ENCODE results near the gene SMYD3. TPM values are rescaled to one million over a fixed set of nuclear protein-coding genes. Genes with fewer than 3 reads are reported as not detected.

SMYD3 gene
- total RNA-seq, 2 experiments from 2014 or later, result 18.1 to 26.8 TPM

- Mint-ChIP-seq H3K4me3 (no peak overlapping the region), H3K9me3 (ENCODE audit: low read depth) (no peaks in the 10 kb centered on the region), H3K4me1 (no peaks in the 10 kb centered on the region), H3K27me3 (no peaks in the 10 kb centered on the region), H3K27ac (no peak overlapping the region), H3K36me3 (no peaks in the 10 kb centered on the region)
- no peak for ATAC-seq
- CTCF ChIA-PET, result no interaction called here
- no peak for DNase-seq
Measured at GRCh38 chr1:245800901-245801605, 706.0 kb downstream of the SMYD3 start.

DNA sequence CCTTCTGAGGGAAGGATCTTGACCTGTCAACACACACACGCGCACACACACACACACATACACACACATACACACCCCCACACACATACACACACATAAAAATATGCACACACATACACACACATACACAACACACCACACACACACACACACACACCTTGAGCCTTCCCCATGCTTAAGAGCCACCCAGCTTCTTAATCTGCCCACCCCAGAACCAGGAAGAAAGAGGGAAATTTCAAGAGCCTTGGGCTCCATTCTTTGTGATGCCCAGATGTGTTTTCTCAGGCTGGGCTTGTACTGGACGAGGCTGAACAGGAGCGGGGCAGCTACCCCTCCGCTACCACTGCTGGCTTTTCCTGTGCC lies 708.7 kb downstream of the SMYD3 start:
- Mint-ChIP-seq H3K4me1 (no peaks in the 10 kb centered on the region), H3K36me3 (no peaks in the 10 kb centered on the region), H3K27me3 (no peaks in the 10 kb centered on the region), H3K4me3 (no peak overlapping the region), H3K27ac (no peak overlapping the region), H3K9me3 (ENCODE audit: low read depth) (no peaks in the 10 kb centered on the region)
- CTCF ChIA-PET, result interaction anchor here (1.0 kb wide), 1 partner anchor 649 kb away, joined by 3 read pairs; no protein-coding TSS in a partner anchor
- DNase-seq (no peak), ATAC-seq (no peak)

- no peak overlapping the region for H3K4me3 Mint-ChIP-seq
- no peaks in the 10 kb centered on the region for H3K36me3 Mint-ChIP-seq
- no peak overlapping the region for H3K27ac Mint-ChIP-seq
- no peaks in the 10 kb centered on the region for H3K4me1 Mint-ChIP-seq
- DNase-seq (no peak), ATAC-seq (no peak)
- CTCF ChIA-PET, result interaction anchor here (0.6 to 1.0 kb wide), 3 partner anchors 18 to 649 kb away, joined by 3 read pairs; no protein-coding TSS in a partner anchor
- H3K27me3 Mint-ChIP-seq, result no peaks in the 10 kb centered on the region
- no peaks in the 10 kb centered on the region for H3K9me3 Mint-ChIP-seq (ENCODE audit: low read depth)
Measured at GRCh38 chr1:245797592-245798348, 709.3 kb downstream of the SMYD3 start.

DNA sequence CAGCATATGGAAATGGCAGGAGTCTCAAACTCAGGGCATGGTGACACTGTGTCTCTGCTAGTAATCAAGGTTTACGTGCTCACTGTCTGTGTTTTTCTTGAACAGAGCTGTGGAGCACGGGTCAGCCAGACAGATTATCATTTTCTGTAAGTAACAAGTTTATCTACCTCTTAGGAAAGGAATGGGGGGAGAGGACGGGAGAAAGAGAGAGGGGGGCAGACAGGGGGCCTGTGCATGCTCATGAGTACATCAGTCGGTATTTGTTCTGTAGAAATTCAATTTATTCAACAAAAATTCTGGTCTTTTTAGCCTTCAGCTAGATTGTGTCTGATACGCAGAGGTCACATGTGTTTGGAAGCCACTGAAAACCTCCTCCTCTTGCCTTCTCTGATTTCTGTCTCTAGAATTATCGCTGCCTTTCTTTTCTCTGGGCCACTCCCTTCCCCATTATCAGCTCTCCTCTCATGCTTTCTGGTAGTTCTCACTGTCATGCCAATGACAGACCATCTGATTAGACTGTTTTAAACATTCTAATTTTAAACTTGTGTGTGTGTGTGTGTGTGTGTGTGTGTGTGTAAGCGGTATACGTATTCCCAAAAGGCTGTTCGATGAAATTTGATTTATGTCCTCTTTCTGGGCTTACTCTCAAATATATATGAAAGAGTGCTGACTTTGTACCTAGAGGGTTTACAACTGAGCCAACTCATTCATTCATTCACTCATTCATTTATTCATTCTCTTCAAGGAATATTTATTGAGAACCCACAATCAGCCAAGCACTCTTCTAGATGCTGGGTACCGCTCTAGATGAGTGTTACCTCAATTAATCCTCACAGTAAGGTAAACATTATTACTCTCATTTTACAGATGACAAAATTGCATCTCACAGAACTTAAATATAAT lies 715.4 kb downstream of the SMYD3 start:
- H3K27ac Mint-ChIP-seq, result no peak overlapping the region
- CTCF ChIA-PET, result interaction anchor here (1.1 kb wide), 1 partner anchor 8 kb away, joined by 3 read pairs; no protein-coding TSS in a partner anchor
- no peaks in the 10 kb centered on the region for H3K9me3 Mint-ChIP-seq (ENCODE audit: low read depth)
- DNase-seq, result no peak
- H3K27me3 Mint-ChIP-seq, result no peaks in the 10 kb centered on the region
- ATAC-seq, result no peak
- no peaks in the 10 kb centered on the region for H3K36me3 Mint-ChIP-seq
- no peak overlapping the region for H3K4me3 Mint-ChIP-seq
- no peaks in the 10 kb centered on the region for H3K4me1 Mint-ChIP-seq

DNA sequence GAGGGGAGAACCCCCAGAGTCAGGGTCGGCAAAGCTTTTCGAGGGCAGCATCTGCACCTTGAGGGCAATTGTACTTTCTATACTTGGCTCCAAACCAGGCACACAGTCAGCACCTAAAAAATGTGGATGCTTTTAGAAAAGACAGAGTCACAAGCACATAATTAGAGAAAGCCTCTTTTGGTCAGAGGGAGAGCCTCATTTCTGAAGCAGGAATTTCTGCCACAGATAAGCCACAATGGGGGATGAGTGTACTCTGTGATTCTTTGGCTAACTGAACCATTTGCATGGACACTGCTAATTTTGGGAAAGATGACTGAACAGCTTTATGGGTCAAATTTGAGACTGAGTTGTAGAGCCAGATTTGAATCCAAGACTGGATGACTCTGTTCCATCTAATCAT lies 716.6 kb downstream of the SMYD3 start:
- no peaks in the 10 kb centered on the region for H3K4me1 Mint-ChIP-seq
- no peak for DNase-seq
- CTCF ChIA-PET, result interaction anchor here (1.1 kb wide), 1 partner anchor 10 kb away, joined by 3 read pairs; no protein-coding TSS in a partner anchor
- no peak overlapping the region for H3K4me3 Mint-ChIP-seq
- no peaks in the 10 kb centered on the region for H3K36me3 Mint-ChIP-seq
- ATAC-seq, result no peak
- no peaks in the 10 kb centered on the region for H3K9me3 Mint-ChIP-seq (ENCODE audit: low read depth)
- no peak overlapping the region for H3K27ac Mint-ChIP-seq
- H3K27me3 Mint-ChIP-seq, result no peaks in the 10 kb centered on the region

- H3K27ac Mint-ChIP-seq, result no peak overlapping the region
- H3K27me3 Mint-ChIP-seq, result no peaks in the 10 kb centered on the region
- H3K36me3 Mint-ChIP-seq, result no peaks in the 10 kb centered on the region
- CTCF ChIA-PET, result no interaction called here
- no peaks in the 10 kb centered on the region for H3K9me3 Mint-ChIP-seq (ENCODE audit: low read depth)
- H3K4me3 Mint-ChIP-seq, result no peak overlapping the region
- no peak for ATAC-seq
- DNase-seq, result no peak
- no peaks in the 10 kb centered on the region for H3K4me1 Mint-ChIP-seq
Measured at GRCh38 chr1:245788886-245789285, 718.2 kb downstream of the SMYD3 start.

DNA sequence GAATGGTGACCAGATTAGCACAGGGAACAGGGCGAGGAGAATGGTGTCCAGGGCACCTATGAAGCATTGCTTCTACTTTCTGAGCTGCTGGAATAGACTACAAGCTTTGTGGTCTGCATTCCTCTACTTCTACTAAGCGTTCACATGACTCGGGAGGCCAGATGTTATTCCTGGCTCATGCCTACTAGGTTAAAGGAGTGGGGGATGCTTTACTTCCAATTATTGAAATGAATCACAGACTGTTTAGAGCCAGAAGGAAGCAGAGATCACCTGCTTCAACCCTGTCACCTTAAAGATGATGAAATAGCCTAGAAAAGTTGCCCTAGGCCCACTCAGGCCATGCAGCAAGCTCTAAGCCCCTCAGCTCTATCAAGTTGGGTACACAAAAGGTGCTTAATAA lies 718.8 kb downstream of the SMYD3 start:
- no peaks in the 10 kb centered on the region for H3K27me3 Mint-ChIP-seq
- no peak for DNase-seq
- no peak overlapping the region for H3K27ac Mint-ChIP-seq
- H3K36me3 Mint-ChIP-seq, result no peaks in the 10 kb centered on the region
- H3K9me3 Mint-ChIP-seq (ENCODE audit: low read depth), result no peaks in the 10 kb centered on the region
- ATAC-seq, result no peak
- CTCF ChIA-PET, result no interaction called here
- no peaks in the 10 kb centered on the region for H3K4me1 Mint-ChIP-seq
- no peak overlapping the region for H3K4me3 Mint-ChIP-seq

GRCh38 chr1:245786948-245787347 lies 720.1 kb downstream of the SMYD3 start:
- no peak overlapping the region for H3K4me3 Mint-ChIP-seq

GRCh38 chr1:245779797-245780755 lies 727.0 kb downstream of the SMYD3 start:
- H3K9me3 Mint-ChIP-seq (ENCODE audit: low read depth), result peaks cover 10% of the 10 kb centered on the region
- CTCF ChIA-PET, result interaction anchor here (0.6 kb wide), 1 partner anchor 17 kb away, joined by 3 read pairs; no protein-coding TSS in a partner anchor
- H3K4me3 Mint-ChIP-seq, result no peak overlapping the region
- H3K27me3 Mint-ChIP-seq, result no peaks in the 10 kb centered on the region
- DNase-seq, result no peak
- no peak for ATAC-seq
- H3K27ac Mint-ChIP-seq, result no peak overlapping the region
- H3K36me3 Mint-ChIP-seq, result no peaks in the 10 kb centered on the region
- H3K4me1 Mint-ChIP-seq, result no peaks in the 10 kb centered on the region

More at GRCh38 chr1:245786948-245787347, 720.1 kb downstream of the SMYD3 start:
- DNase-seq (no peak), ATAC-seq (no peak)
- H3K4me1 Mint-ChIP-seq, result no peaks in the 10 kb centered on the region
- H3K9me3 Mint-ChIP-seq (ENCODE audit: low read depth), result no peaks in the 10 kb centered on the region
- no peaks in the 10 kb centered on the region for H3K27me3 Mint-ChIP-seq
- CTCF ChIA-PET, result no interaction called here
- H3K36me3 Mint-ChIP-seq, result no peaks in the 10 kb centered on the region
- no peak overlapping the region for H3K27ac Mint-ChIP-seq

GRCh38 chr1:245777752-245778151 lies 729.3 kb downstream of the SMYD3 start:
- DNase-seq (no peak), ATAC-seq (no peak)
- Mint-ChIP-seq H3K36me3 (no peaks in the 10 kb centered on the region), H3K4me1 (no peaks in the 10 kb centered on the region), H3K9me3 (ENCODE audit: low read depth) (peaks cover 10% of the 10 kb centered on the region), H3K4me3 (no peak overlapping the region), H3K27me3 (no peaks in the 10 kb centered on the region), H3K27ac (no peak overlapping the region)
- CTCF ChIA-PET, result no interaction called here

DNA sequence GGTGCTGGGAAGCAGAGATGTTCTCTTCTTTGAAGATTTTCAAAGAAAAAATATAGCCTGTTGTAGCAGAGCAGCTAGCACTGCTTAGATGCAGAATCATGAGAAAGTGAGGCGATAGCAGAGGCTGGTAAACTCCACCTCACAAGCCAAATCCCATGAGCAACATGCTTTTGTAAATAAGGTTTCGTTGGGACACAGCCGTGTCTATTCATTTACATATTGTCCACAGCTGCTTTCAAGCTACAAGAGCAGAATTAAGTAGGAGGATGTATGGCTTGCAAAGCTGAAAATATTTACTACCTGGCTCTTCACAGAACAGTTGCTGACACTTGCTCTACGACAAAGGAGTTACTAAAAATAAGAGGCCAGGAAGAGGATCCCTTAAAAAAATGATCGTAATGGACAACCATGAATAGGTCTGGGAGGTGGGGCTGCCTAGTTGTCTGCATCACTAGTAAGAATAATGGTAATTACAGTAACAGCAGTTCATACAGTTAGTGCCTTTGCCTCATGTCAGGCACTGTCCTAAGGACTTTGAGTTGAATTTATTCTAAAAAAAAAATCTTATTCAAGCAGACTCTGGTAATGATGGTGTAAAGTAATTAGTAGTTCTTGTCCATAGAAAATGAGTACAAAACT lies 730.3 kb downstream of the SMYD3 start:
- Mint-ChIP-seq H3K9me3 (ENCODE audit: low read depth) (peaks cover 10% of the 10 kb centered on the region), H3K27ac (no peak overlapping the region), H3K4me3 (no peak overlapping the region), H3K27me3 (no peaks in the 10 kb centered on the region), H3K4me1 (no peaks in the 10 kb centered on the region), H3K36me3 (no peaks in the 10 kb centered on the region)
- ATAC-seq (no peak), DNase-seq (no peak)
- CTCF ChIA-PET, result no interaction called here

DNA sequence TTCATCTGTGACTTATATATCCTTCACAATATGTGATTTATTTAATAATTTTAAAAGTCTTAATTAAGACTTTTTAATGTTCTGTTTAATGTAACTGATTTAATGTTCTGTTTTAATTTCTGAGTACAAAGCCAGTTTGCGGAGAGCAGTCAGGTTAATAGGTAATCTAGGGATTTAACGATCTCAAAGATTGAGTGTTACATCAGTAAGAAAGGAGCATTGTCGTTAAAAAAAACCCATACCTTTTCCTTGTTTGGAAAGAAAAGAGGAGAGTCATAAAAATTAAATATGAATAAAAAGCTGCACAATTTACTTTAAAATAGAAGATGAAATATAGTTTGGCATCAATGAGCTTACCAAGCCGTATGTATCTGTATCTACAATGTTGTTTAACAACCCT lies 730.9 kb downstream of the SMYD3 start:
- ATAC-seq, result no peak
- Mint-ChIP-seq H3K27ac (no peak overlapping the region), H3K27me3 (no peaks in the 10 kb centered on the region), H3K36me3 (no peaks in the 10 kb centered on the region), H3K4me3 (no peak overlapping the region), H3K9me3 (ENCODE audit: low read depth) (peaks cover 10% of the 10 kb centered on the region), H3K4me1 (no peaks in the 10 kb centered on the region)
- CTCF ChIA-PET, result no interaction called here
- DNase-seq, result no peak
